ENCODE data around the gene RBBP6. TPM values are rescaled to one million over a fixed set of nuclear protein-coding genes. Genes with fewer than 3 reads are reported as not detected.
"Not testable (repeated sequence)": the region's sequence is repeated elsewhere in the genome, so short reads cannot be mapped to it uniquely, and the experiment has no call there.

Gene RBBP6, protein sequence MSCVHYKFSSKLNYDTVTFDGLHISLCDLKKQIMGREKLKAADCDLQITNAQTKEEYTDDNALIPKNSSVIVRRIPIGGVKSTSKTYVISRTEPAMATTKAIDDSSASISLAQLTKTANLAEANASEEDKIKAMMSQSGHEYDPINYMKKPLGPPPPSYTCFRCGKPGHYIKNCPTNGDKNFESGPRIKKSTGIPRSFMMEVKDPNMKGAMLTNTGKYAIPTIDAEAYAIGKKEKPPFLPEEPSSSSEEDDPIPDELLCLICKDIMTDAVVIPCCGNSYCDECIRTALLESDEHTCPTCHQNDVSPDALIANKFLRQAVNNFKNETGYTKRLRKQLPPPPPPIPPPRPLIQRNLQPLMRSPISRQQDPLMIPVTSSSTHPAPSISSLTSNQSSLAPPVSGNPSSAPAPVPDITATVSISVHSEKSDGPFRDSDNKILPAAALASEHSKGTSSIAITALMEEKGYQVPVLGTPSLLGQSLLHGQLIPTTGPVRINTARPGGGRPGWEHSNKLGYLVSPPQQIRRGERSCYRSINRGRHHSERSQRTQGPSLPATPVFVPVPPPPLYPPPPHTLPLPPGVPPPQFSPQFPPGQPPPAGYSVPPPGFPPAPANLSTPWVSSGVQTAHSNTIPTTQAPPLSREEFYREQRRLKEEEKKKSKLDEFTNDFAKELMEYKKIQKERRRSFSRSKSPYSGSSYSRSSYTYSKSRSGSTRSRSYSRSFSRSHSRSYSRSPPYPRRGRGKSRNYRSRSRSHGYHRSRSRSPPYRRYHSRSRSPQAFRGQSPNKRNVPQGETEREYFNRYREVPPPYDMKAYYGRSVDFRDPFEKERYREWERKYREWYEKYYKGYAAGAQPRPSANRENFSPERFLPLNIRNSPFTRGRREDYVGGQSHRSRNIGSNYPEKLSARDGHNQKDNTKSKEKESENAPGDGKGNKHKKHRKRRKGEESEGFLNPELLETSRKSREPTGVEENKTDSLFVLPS (N-terminal part only)
- total RNA-seq = 63.8 and 65.4 TPM in 2 replicates

DNA sequence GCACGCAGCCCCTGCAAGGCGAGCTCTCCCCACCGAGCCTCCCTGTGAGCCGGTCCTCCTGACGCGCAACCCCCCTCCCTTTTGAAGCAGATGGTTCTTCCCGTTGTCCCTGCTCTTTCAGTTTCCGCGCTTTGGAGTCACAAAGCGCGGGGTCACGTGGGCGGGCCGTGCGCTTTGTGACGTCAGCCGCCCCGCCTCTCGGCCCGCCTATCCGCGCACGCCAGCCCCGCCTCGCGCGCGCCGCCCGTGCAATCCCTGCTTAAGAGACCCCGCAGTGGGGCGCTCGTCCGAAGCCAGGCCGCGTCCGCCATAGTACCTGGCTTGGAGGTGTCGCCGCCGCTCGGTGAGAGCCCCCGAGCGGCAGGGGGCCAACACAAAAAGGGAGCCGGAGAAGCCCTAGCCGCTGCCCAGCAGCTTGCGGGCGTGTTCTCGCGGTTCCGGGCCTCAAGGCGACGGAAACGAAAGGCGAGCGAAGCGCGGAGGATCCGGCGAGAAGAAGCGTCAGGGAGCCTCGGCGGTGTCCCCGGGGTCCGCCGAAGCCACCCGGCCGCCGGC lies at the start of gene RBBP6:
TSS of gene RBBP6 (plus strand) at position 272 of the 555 bp plus-strand sequence. CDS start 1,061 bp downstream, outside the sequence.
- intact Hi-C loops (cut with micrococcal nuclease) = loop anchor here (2.0 to 5.0 kb wide), 2 partner anchors 191 to 718 kb away; partner anchors contain the start of gene ZKSCAN2
- H3K27ac Mint-ChIP-seq = peak within 1 kb of the TSS; percentile 100
- H3K36me3 Mint-ChIP-seq (ENCODE audit: low read depth) = peaks cover 44% of the 10 kb centered on the region
- H3K4me3 Mint-ChIP-seq (ENCODE audit: low read depth) = peak within 1 kb of the TSS; percentile 100
- H3K9me3 Mint-ChIP-seq = no peaks in the 10 kb centered on the region
- H3K27me3 Mint-ChIP-seq (ENCODE audit: low read depth) = no peaks in the 10 kb centered on the region
- peaks cover 24% of the 10 kb centered on the region for H3K4me1 Mint-ChIP-seq (ENCODE audit: low read depth)
- DNase-seq (ENCODE audit: low spot score) = peak; percentile 89

DNA sequence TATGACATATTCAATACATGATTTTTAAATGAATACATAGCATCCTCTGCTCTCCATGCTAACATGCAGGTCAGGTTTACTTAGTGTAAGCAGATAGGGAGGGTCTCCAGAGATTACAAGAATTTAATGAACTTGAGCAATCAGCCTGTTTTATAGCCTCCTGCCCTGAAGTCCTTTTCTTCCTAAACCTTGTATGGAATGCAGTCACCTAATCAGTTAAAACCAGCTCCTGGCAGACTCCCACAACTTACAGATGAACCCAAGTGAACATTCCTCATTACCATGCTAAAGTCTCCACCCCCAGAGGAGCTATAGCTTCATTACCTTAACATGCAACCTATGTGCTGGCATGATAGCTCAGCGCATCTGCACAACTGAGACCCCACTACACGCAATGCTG lies 48.5 kb upstream of the RBBP6 start:
- Mint-ChIP-seq H3K27ac (no peak overlapping the region), H3K36me3 (ENCODE audit: low read depth) (no peaks in the 10 kb centered on the region), H3K4me3 (ENCODE audit: low read depth) (no peak overlapping the region), H3K9me3 (peaks cover 7% of the 10 kb centered on the region), H3K27me3 (ENCODE audit: low read depth) (peaks cover 4% of the 10 kb centered on the region), H3K4me1 (ENCODE audit: low read depth) (no peaks in the 10 kb centered on the region)
- no peak for DNase-seq (ENCODE audit: low spot score)
- intact Hi-C loops (cut with micrococcal nuclease) = no loop called here

DNA sequence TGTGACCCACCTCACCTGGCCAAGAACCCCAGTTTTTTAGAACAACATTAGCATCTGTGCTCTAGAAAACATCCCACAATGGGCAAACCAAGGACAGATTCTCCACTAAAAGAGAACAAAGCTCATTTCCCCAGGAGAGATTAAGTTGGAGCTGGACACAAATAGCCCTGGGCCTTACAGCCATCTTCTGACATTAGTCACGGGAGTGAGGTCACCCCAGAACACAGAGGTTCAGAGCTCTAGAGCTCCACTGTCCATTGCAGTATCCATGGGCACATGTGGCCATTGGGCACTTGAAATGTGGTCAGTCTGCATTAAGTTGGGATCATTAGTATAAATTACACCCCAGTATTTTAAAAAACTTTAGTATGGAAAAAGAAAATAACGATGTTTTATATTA lies 47.6 kb upstream of the RBBP6 start:
- no peak overlapping the region for H3K4me3 Mint-ChIP-seq (ENCODE audit: low read depth)
- intact Hi-C loops (cut with micrococcal nuclease) = no loop called here
- no peak overlapping the region for H3K27ac Mint-ChIP-seq
- H3K4me1 Mint-ChIP-seq (ENCODE audit: low read depth) = no peaks in the 10 kb centered on the region
- H3K27me3 Mint-ChIP-seq (ENCODE audit: low read depth) = peaks cover 4% of the 10 kb centered on the region
- DNase-seq (ENCODE audit: low spot score) = no peak
- H3K9me3 Mint-ChIP-seq = peaks cover 7% of the 10 kb centered on the region
- no peaks in the 10 kb centered on the region for H3K36me3 Mint-ChIP-seq (ENCODE audit: low read depth)

DNA sequence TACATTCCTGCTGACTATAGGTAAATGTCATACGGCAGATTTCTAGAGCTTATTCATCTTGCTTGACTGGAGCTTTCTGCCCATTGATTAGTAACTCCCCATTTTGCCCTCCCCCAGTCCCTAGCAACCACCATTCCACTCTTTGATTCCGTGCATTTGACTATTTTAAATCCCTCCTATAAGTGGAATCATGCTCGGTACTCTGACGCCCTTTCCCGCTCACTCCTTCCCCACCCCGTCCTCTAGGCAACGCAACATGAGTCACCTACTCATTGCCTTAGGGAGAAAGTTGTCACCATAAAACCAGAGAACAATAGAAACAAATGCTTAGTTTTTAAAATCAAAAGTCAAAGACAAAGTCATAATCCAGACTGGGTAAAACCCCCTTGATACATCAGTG lies 45.5 kb upstream of the RBBP6 start:
- no peak overlapping the region for H3K27ac Mint-ChIP-seq
- no peak overlapping the region for H3K4me3 Mint-ChIP-seq (ENCODE audit: low read depth)
- DNase-seq (ENCODE audit: low spot score) = no peak
- H3K36me3 Mint-ChIP-seq (ENCODE audit: low read depth) = no peaks in the 10 kb centered on the region
- peaks cover 4% of the 10 kb centered on the region for H3K27me3 Mint-ChIP-seq (ENCODE audit: low read depth)
- H3K4me1 Mint-ChIP-seq (ENCODE audit: low read depth) = no peaks in the 10 kb centered on the region
- intact Hi-C loops (cut with micrococcal nuclease) = no loop called here
- peaks cover 2% of the 10 kb centered on the region for H3K9me3 Mint-ChIP-seq

DNA sequence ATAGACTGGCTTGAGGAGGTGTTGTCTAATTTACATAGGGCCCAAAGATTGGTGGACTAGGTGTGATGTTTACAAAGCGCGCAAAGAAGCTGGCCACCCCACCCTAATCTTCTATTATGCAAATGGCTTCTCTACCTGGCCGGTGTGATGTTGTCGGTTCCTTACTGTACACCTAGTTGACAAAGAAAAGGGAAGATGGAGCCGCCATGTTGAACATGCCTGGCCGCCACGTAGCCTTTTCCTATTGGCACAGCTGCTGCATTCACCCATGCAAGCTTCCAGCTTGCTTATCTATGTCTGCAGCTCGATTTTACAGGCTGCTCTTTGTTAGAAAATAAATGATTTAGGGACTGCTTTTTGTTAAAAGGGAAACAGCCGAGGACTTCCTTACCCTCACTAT lies 44.2 kb upstream of the RBBP6 start:
- H3K4me3 Mint-ChIP-seq (ENCODE audit: low read depth); H3K4me1 Mint-ChIP-seq (ENCODE audit: low read depth); H3K27me3 Mint-ChIP-seq (ENCODE audit: low read depth); H3K27ac Mint-ChIP-seq; H3K9me3 Mint-ChIP-seq; H3K36me3 Mint-ChIP-seq (ENCODE audit: low read depth); intact Hi-C loops (cut with micrococcal nuclease); DNase-seq (ENCODE audit: low spot score): not testable (repeated sequence)

DNA sequence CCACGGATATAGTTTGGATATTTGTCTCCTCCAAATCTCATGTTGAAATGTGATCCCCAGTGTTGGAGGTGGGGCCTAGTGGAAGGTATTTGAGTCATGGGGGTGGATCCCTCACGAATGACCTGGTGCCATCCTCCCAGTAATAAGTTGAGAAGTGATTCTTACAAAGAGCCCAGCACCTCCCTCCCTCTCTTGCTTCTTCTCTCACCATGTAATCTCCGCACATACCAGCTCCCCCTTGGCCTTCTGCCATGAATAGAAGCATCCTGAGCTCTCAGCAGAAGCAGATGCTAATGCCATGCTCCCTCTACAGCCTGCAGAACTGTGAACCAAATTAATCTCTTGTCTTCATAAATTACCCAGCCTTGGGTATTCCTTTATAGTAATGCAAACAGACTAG lies 41.9 kb upstream of the RBBP6 start:
- H3K27me3 Mint-ChIP-seq (ENCODE audit: low read depth) = peaks cover 7% of the 10 kb centered on the region
- no peaks in the 10 kb centered on the region for H3K9me3 Mint-ChIP-seq
- no peaks in the 10 kb centered on the region for H3K36me3 Mint-ChIP-seq (ENCODE audit: low read depth)
- no peak overlapping the region for H3K27ac Mint-ChIP-seq
- intact Hi-C loops (cut with micrococcal nuclease) = no loop called here
- H3K4me1 Mint-ChIP-seq (ENCODE audit: low read depth) = no peaks in the 10 kb centered on the region
- no peak for DNase-seq (ENCODE audit: low spot score)
- H3K4me3 Mint-ChIP-seq (ENCODE audit: low read depth) = no peak overlapping the region

DNA sequence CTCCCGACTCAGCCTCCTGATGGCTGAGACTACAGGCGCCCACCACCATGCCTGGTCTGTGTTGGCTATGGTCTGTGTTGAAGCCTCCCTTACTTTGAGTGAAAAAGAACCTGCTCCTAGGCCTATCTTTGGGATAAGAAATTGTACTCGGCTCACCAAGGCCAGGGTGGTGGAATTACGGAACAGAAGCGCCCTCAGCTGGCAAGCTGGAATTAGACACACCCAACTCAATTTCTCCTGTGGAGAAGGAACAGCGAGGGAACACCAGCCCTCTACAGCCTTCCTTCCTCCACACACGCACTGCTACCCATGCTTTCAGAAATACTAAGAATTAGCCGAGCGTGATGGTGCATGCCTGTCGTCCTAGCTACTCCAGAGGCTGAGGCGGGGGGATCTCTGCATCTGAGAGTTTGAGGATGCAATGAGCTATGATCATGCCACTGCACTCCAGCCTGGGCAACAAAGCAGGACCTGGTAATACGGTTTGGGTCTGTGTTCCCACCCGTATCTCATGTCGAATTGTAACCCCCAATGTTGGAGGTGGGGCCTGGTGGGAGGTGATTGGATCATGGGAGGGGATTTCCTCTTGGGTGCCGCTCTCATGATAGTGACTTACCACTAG lies 40.1 kb upstream of the RBBP6 start:
- no peak for DNase-seq (ENCODE audit: low spot score)
- Mint-ChIP-seq H3K4me1 (ENCODE audit: low read depth) (no peaks in the 10 kb centered on the region), H3K4me3 (ENCODE audit: low read depth) (no peak overlapping the region), H3K9me3 (no peaks in the 10 kb centered on the region), H3K27me3 (ENCODE audit: low read depth) (peaks cover 3% of the 10 kb centered on the region), H3K27ac (no peak overlapping the region), H3K36me3 (ENCODE audit: low read depth) (no peaks in the 10 kb centered on the region)
- intact Hi-C loops (cut with micrococcal nuclease) = no loop called here

DNA sequence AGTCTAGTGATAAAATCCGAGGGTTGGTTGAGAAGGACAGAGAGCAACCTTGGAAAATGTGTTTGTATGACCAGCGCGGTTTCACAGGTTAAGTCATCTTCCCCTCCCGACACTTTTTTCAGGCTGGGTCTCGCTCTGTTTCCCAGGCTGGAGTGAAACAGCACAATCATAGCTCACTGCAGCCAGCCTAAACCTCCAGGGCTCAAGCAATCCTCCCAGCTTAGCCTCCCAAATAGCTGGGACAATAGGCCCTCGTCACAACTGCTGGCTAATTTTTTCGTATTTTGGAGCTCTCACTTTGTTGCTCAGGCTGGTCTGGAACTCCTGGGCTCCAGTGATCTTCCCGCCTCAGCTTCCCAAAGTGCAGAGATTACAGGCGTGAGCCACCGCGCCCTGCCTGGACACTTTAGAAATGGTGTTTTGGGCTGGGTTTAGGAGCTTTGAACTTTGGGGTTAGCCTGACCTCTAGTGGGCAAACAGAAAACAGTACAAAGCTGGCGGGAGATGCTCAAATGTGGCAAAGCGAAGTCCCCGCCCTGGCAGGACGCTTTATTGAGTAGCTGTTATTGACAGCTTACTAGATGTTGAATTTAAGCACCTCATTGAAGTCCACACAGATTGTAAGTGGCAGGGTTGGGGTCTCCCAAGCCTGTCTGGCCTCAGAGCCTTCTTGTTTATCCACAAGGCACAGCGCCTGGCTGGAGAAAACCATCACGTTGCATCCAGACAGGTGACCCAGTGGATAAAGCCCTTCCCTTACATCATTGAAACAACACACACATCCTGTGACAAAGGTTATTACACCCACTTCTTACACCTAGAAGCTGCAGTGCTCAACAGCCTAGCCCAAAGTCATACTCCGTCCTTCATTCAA lies 34.7 kb upstream of the RBBP6 start:
- Mint-ChIP-seq H3K36me3 (ENCODE audit: low read depth) (no peaks in the 10 kb centered on the region), H3K4me3 (ENCODE audit: low read depth) (no peak overlapping the region)
- intact Hi-C loops (cut with micrococcal nuclease) = loop anchor here (1.0 to 10.0 kb wide), 2 partner anchors 462 to 700 kb away; no protein-coding TSS in a partner anchor

DNA sequence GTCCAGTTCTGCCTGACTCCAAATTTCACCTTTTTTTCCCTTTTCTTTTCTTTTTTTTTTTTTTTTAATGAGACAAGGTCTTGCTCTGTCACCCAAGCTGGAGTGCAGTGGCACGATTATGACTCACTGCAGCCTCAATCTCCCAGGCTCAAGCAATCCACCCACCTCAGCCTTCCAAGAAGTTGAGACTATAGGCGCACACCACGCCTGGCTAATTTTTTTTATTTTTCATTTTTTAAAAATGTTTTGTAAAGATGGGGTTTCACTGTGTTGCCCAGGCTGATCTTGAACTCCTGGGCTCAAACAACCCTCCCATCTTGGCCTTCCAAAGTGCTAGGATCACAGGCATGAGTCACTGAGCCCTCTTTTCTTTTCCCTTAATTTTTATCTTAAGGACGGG lies 33.4 kb upstream of the RBBP6 start:
- H3K4me1 Mint-ChIP-seq (ENCODE audit: low read depth) = no peaks in the 10 kb centered on the region
- no peak overlapping the region for H3K27ac Mint-ChIP-seq
- no peaks in the 10 kb centered on the region for H3K36me3 Mint-ChIP-seq (ENCODE audit: low read depth)
- intact Hi-C loops (cut with micrococcal nuclease) = loop anchor here (10.0 kb wide), 1 partner anchor 701 kb away; no protein-coding TSS in a partner anchor
- no peak overlapping the region for H3K4me3 Mint-ChIP-seq (ENCODE audit: low read depth)
- DNase-seq (ENCODE audit: low spot score) = no peak
- H3K9me3 Mint-ChIP-seq = no peaks in the 10 kb centered on the region
- peaks cover 7% of the 10 kb centered on the region for H3K27me3 Mint-ChIP-seq (ENCODE audit: low read depth)

More for the DNA sequence above, 34.7 kb upstream of the RBBP6 start:
- Mint-ChIP-seq H3K27ac (no peak overlapping the region), H3K9me3 (no peaks in the 10 kb centered on the region), H3K4me1 (ENCODE audit: low read depth) (no peaks in the 10 kb centered on the region), H3K27me3 (ENCODE audit: low read depth) (peaks cover 6% of the 10 kb centered on the region)
- peak; percentile 42 for DNase-seq (ENCODE audit: low spot score)

DNA sequence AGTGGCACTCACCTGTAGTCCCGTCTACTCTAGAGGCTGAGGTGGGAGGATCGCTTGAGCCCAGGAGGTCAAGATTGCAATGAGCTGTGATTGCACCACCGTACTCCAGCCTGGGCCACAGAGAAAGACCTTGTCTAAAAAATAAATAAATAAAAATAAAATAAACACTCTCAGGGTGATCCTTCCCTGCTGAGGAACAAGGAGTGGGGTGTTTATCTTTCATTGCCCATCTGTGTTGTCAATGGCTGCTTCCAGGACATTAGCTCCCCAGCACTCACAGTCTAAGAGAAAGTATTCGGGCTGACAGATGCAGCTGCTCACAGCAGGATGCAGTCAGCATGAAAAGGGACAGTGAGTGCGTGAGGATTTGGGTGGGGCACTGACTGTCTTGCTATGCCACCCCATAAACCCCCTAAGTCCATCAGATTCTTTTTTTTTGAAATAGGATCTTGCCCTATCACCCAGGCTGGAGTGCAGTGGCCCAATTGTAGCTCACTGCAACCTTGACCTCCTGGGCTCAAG lies 31.3 kb upstream of the RBBP6 start:
- H3K27me3 Mint-ChIP-seq (ENCODE audit: low read depth) = peaks cover 7% of the 10 kb centered on the region
- intact Hi-C loops (cut with micrococcal nuclease) = loop anchor here (10.0 kb wide), 1 partner anchor 703 kb away; no protein-coding TSS in a partner anchor

DNA sequence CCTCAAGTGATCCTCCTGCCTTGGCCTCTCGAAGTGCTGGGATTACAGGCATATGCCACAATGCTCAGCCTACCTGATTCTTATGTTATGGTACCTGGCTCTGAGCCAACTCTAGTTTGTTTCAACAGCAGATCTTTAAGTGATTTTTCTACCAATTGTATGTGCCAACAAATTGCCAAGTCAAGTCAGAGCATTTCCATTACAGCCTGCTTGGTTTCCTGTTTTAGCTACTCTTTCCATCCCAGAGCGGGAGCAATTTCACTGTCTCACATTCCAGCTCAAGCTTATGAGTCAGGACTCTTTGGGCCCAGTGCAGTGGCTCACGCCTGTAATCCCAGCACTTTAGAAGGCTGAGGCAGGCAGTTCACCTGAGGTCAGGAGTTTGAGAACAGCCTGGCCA lies 30.8 kb upstream of the RBBP6 start:
- no peak overlapping the region for H3K27ac Mint-ChIP-seq
- no peak overlapping the region for H3K4me3 Mint-ChIP-seq (ENCODE audit: low read depth)
- intact Hi-C loops (cut with micrococcal nuclease) = loop anchor here (10.0 kb wide), 1 partner anchor 704 kb away; no protein-coding TSS in a partner anchor
- no peaks in the 10 kb centered on the region for H3K4me1 Mint-ChIP-seq (ENCODE audit: low read depth)
- no peaks in the 10 kb centered on the region for H3K9me3 Mint-ChIP-seq
- no peaks in the 10 kb centered on the region for H3K36me3 Mint-ChIP-seq (ENCODE audit: low read depth)
- H3K27me3 Mint-ChIP-seq (ENCODE audit: low read depth) = peaks cover 7% of the 10 kb centered on the region
- no peak for DNase-seq (ENCODE audit: low spot score)

More for the DNA sequence above, 31.3 kb upstream of the RBBP6 start:
- Mint-ChIP-seq H3K36me3 (ENCODE audit: low read depth) (no peaks in the 10 kb centered on the region), H3K4me3 (ENCODE audit: low read depth) (no peak overlapping the region), H3K9me3 (no peaks in the 10 kb centered on the region), H3K27ac (no peak overlapping the region), H3K4me1 (ENCODE audit: low read depth) (no peaks in the 10 kb centered on the region)
- no peak for DNase-seq (ENCODE audit: low spot score)
